ENCODE data around the gene GOLGA3.
A peak's percentile ranks its signal among the peaks of the same experiment; 100 is the strongest.
"Not testable (repeated sequence)": the region's sequence is repeated elsewhere in the genome, so short reads cannot be mapped to it uniquely, and the experiment has no call there.

Gene GOLGA3

DNA sequence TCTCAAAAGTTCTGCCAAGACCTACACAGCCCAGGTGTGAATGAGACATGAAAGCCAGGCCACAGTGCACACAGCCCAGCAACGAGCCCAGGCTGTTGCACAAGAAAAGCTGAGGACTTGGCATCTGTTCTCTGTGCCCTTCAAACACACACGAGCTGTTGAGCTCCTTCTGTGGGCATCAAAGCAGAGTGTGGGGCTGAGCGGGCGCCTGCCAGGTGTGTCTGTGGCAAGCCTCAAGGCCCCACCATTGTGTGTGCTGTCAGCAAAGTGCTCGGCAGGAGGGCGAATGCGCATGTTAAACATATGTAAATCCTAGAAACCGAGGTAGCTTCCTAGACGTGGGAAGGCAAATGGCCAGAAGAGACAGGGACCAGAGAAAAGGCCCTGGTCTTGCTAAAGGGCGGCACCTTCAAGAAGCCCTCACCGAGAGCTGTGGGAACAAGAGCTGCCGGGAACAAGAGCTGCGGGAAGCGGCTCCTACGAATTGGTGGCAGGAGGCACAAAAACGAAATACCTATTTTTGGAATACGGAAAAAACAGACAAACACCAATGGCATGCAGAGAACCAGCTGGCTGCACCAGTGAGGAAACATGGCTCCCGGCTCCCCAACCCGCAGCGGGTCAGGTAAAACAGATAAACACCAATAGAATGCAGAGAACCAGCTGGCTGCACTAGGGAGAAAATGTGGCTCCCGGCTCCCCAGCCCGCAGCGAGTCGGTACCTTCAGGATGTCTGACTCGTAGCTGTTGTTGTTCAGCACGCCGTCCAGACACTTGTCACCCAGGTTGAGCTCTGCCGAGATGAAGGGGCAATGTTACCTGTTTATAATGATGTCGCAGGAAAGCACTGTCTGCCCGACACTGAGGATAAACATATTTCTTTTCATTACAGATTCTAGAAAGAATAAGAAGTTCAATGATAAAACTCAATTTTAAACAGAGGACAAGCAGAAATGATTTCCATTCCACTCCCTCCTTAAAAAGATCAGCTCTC is 19.0 kb upstream of the GOLGA3 start:
- peak in 1 of 4 experiments; percentile 7 for DNase-seq

DNA sequence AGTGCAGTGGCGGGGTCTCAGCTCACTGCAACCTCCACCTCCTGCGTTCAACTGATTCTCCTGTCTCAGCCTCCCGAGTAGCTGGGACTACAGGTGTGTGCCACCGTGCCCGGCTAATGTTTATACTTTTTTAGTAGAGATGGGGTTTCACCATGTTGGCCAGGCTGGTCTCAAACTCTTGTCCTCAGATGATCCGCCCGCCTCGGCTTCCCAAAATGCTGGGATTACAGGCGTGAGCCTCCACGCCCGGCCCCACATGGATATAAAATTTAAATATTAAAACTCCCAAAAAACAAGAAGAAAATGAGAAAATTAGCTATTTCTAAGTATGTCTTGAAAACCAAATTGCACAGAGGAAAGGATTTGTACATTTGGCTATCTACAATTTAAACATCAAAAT is 16.0 kb upstream of the GOLGA3 start:
- not testable (repeated sequence) for DNase-seq

DNA sequence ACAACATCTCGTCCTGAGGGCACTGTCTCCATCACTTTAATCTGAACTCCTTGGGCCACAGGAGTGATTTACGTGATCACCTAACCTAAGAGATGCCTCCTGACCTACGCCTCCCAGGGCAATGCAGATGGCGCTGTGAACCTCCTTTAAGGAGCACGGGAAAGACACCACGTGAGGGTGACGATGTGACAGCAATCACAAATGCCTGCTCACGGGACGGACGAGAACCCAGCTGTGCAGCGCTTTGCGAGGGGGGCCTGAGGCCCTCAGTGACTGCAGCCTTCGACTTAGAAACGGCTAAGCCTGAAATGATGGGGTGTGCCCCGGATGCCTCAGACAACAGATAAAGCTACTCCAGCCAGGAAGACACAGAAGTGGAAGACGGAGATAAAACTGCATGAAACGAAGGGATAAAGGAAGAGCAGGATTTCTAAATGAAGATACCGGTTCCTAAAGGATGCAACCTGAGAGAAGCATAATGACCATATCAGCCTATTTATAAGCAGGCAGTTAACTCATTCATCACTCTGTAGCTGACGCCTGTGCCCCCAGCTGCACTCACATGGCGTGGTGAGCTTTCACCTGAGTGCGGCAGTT is 13.9 kb upstream of the GOLGA3 start:
- no peak for DNase-seq

DNA sequence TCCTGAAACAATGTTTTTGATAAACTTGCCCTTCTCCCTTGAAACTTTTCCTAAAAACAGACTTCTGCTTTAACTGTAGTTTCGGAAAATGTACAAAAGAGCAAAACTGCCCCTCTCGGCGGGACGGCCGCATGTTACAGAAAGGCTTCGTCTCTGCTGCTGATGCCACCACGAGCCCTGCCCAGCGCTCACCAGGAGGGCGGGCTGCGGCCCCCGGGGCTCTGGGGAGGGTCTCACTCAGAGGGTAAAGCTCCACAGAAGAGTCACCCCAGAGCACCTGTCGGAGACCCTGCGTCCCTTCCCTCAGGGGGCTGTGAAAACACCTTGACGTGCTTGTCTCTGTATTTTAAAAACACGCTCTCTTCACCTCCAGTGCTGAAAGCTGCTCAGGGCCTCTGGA is 12.5 kb upstream of the GOLGA3 start:
- DNase-seq, result no peak

DNA sequence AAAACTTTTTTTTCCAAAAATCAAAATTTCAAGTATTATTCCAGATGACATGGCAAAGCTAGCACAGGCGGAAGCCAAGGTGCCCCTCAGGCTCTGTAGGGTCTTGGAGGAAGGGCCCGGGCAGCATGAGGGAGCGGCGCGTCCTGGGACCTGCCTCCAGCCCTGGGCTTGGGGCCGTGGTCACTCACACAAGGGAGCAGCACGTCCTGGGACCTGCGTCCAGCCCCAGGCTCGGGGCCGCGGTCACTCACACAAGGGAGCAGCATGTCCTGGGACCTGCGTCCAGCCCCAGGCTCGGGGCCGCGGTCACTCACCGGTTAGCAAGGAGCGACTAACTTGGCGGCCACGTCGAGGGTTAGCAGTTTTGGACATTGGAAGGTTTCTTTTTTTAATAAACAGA is 11.9 kb upstream of the GOLGA3 start:
- DNase-seq, result no peak

DNA sequence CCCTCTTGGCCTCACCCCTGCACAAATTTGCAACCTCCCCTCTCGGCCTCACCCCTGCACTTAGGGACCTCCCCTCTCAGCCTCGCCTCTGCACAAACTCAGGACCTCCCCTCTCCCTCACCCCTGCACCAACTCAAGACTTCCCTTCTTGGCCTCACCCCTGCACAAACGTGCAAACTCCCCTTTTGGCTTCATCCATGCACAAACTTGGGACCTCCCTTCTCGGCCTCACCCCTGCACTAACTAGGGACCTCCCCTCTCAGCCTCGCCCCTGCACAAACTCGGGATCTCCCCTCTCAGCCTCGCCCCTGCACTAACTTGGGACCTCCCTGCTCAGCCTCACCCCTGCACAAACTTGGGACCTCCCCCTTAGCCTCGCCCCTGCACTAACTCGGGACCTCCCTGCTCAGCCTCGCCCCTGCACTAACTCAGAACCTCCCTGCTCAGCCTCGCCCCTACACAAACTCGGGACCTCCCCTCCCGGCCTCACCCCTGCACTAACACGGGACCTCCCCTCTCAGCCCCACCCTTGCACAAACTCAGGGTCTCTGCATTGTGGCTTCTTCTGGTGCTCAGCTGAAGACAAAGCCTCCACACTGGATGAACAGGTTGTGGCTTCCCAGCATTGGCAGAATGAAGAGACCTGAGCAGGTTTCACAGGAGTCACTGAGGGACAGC is 11.0 kb upstream of the GOLGA3 start:
- no peak for DNase-seq

DNA sequence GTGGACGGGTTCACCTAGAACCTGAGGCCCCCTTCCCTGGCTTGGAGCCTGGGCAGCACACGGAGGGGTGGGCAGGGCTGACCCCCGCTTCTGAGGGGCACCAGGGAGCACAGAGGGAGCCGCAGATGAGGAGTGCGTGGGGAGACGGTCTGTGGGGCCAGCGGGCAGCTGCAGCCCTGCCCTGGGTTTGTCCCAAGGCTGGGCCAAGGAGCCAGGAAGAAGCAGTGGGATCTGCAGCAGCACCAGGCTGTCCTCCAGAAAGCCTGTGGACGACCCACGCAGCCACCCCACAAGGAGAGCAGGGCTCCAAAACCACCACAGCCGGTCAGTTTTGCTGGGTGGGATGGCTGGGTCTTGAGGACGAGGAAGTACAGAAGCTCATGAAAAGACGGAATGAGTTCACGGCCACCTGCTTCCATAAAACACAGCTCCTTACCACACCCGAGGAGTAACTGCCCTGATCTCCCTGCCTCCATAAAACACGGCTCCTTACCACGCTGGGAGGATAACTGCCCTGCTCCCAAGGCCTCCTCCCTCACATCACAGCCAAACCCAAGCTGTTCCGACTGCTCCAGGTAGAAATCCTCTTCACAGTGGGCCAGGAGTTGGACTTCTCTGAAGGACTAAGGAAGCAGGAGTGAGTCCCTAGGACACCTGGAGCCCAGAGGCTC is 9.9 kb upstream of the GOLGA3 start:
- no peak for DNase-seq

DNA sequence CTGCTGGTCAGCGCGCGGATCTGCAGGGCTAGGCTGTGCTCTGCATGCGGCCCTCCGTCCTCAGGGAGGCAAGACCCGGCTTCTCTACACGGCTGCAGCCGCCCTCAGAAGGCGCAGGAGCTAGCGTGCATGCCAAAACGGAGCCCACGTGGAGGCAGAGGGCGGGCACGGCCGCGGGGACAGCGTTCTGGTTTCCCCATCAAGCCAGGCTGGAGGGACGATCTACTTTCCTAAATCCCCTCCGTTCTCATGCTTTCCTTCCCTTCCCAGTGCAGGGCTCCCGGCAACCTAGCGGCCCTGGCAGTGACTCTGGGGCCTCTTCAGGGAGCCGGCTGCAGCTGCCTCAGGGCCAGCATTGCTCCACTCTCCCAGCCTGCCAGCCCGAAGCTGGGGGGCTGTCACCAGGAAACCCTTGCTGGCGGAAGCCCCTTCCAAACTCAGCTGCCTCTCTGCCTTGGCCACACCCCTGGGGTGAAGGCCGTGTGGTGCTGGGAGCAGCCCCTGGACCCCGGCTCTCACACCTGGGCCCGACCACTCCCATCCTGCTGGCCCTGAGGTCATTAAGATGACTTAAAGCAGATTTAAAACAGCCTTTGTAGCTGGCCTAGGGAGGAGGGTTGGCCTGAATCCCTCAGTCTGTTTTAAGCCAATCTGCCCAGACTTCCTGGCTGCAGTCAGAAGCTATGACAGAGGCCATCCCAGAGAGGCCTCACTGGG is 9.2 kb upstream of the GOLGA3 start:
- DNase-seq, result no peak

DNA sequence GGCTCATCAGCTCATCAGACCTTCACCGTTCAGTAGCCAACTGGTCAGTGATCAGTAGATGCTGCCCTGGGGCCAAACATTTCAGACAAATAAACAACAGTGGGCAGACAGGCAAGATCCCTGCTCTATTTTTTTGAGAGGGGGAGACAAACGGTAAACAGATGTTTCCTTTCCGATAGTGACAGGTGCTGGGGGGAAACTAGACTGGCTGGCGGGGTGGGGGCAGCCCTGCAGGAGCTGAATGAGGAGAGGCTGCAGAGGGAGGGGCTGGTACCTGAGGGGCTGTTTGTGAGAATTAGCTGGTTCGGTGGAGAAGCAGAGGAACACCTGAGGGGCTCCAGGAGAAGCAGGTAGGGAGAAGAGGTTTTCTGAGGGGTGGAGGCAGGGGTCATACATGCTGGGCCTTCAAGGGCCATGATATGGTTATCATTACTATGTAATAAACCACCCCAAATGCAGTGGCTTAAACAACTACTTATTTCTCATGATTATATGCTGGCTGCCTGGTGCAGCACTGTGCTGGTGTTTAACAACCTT is 8.2 kb upstream of the GOLGA3 start:
- DNase-seq, result no peak

DNA sequence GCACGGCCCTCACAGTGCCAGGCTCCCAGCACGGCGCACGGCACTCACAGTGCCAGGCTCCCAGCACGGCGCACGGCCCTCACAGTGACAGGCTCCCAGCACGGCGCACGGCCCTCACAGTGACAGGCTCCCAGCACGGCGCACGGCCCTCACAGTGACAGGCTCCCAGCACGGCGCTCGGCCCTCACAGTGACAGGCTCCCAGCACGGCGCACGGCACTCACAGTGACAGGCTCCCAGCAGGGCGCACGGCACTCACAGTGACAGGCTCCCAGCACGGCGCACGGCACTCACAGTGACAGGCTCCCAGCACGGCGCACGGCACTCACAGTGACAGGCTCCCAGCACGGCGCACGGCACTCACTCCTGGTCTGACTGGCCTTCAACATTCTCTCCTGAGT is 7.6 kb upstream of the GOLGA3 start:
- DNase-seq, result peak in 1 of 4 experiments; percentile 10

DNA sequence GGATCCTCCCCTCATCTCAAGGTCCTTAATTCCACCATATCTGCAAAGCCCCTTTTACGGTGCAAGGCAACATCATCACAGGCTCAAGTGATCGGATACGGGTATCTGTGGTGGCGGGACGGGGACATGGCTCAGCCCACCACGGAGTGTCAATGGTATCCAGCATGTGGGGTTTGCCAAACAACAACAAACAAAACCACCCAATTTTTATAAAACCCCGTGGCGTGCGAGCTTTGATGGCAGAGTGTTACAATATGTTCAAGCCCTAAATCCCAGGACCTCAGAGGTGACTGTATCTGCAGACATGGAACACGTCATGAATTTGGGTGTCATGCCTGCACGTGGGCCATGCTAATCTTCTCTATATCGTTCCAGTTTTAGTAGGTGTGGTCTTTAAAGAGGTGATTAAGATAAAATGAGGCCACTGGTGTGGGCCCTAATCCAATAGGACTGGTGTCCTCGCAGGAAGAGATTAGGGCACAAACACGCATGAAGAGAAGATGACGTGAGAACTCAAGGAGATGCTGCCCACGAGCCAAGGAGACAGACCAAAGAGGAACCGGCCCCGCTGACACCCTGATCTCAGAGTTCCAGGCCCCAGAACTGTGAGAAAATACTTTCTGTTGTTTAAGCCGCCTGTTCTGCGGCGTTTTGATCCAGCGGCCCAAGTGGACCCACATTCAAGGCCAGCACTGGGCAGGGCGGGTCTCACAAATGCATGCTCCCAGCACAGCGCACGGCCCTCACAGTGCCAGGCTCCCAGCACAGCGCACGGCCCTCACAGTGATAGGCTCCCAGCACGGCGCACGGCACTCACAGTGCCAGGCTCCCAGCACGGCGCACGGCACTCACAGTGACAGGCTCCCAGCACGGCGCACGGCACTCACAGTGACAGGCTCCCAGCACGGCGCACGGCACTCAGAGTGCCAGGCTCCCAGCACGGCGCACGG is 6.7 kb upstream of the GOLGA3 start:
- DNase-seq, result no peak

DNA sequence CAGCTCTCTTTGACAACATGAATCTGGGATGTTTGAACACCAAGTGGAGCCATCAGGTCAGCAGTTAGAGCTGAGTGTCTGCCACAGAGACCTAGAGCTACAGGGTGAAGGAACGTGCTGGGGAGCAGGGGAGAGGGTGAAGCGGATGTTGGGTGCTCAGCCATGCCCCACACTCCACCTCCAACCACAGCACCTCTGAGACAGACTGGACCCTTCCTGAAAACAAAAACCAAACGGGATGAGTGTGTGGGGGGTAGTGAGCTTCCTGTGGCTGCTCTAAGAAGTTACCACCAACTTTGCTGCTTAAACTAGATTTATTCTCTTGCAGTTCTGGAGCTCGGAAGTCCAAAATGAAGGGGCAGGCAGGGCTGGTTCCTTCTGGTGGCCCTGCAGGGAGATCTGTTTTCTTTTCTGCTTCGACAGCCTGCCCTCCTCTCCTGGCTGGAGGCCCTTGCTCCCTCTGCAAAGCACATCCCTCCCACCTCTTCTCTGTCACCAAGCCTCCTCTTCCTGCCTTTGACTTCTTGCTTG is 5.6 kb upstream of the GOLGA3 start:
- DNase-seq, result no peak

DNA sequence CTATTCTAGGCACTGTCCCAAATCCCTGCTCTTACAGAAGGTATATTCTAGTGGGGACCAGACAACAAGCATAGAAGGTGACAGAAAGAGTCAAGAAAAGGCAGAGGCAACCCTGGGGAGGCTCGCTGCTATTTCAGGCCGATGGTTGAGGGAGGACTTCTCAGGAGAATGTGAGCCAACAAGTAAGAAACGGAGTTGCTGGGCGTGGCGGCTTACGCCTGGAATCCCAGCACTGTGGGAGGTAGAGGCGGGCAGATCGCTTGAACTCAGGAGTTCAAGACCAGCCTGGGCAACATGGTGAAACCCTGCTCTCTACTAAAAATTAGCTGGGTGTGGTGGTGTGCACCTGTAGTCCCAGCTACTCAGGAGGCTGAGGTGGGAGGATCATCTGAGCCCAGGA is 4.7 kb upstream of the GOLGA3 start:
- DNase-seq, result no peak

DNA sequence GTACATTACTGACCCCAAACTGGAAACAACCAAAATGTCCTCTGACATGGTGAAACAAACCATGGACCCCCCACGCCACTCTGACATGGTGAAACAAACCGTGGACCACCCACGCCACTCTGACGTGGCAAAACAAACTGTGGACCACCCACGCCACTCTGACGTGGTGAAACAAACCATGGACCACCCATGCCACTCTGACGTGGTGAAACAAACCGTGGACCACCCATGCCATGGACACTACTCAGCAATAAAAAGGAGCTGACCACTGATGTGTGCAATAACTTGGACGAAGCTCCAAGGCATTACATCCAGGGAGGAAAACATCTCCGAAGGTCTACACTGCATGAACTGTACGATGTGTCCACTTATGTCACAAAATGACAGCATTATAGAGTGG is 3.1 kb upstream of the GOLGA3 start:
- DNase-seq, result no peak

DNA sequence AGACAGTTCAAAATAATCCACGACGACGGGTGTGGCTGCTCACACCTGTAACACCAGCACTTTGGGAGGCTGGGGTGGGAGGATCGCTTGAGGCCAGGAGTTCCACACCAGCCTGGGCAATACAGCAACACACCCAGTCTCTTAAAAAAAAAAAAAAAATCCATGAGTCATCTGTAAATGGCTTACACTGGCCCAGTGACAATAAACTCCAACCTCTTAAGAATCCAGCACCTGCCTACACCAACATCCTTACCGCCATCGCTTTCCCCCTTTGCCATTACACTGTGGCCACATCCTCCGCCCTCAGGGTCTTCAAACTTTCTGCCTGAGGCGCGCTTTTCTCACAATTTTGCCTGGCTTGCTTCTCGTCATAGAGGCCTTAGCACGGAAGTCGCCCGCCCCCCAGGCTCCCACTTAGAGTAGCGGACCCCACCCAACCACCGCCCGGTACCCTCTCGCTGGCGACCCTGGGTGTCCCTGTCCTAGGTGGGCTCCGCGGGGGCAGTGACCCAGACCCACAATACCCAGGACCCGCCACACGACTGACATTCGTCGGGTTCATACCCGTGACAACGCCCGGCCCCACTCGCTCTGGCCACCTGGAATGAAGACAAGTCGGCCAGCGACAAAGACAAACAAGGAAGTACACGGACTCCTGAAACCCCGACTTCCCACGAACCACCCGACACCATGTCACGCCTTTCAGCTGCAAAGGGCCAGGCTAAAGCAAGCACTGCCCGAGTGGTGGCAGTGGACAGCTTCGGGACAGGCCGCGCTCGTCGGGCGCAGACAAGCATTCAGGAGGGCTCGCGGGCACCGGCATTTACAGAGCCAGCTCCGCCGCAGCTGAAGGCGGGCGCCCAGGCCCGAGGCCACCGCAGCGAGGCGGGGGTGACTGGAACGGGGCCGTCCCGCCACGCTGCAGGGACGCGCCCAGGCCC is 636 bp downstream of the GOLGA3 start:
- DNase-seq, result no peak

DNA sequence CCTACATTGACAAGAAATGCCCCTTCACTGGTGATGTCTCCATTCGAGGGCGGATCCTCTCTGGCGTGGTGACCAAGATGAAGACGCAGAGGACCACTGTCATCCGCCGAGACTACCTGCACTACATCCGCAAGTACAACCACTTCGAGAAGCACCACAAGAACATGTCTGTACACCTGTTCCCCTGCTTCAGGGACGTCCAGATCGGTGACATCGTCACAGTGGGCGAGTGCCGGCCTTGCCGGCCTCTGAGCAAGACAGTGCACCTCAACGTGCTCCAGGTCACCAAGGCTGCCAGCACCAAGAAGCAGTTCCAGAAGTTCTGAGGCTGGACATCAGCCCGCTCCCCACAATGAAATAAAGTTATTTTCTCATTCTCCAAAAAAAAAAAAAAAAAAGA is 2.8 kb downstream of the GOLGA3 start:
- no peak for DNase-seq

DNA sequence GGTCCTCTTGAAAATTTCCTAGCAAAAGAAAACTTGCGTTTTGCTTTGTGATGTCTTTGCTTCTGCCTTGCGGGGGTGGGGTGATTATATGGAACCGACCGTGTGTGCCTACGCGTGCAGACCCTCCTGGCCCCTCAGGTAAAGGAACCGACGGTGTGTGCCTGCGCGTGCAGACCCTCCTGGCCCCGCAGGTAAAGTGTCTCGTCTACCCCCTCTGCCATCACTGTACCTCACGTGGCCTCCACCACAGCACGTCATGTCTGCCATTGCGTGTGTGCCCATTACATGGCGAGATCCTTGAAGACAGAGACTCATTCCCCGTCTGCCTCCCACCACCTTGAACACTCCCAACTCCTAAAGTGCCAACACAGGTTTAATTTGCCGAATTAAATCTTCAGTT is 3.6 kb downstream of the GOLGA3 start:
- DNase-seq, result no peak

DNA sequence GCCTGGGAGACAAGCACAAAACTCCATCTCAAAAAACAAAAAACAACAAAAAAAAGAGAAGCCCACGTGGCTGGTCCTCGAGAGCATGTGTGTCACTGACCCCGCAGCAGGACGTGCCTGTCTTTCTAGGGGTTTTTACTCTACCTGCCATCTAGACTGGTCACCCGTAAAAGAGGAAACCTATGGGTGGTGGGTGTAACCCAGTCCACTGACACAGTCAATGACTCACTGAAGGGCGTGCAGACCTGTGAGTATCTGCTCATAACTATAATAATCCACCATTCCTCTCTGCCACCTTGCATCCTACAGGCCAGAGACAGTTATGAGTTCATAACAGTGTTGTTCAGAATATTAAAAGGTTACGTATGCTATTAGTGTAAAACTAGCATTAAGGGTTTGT is 4.6 kb downstream of the GOLGA3 start:
- DNase-seq, result no peak

DNA sequence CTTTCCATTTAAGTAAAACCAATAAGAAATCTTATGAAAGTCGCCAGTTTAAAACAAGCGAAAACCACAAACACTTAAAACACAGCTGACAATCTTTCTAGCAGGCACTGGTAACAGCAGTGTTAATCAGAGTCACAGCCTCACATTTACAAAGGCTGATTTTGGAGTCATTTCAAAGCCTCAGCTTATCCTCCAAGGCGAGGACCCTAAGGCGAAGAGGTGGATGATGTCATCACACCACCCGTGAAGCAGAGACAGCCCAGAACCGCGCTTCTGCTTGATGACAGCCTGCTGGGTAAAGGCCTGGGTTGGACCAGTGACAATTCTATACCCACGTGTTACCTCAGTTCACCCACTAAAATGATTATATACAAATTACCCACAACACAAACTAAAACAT is 10.1 kb downstream of the GOLGA3 start:
- DNase-seq, result no peak

DNA sequence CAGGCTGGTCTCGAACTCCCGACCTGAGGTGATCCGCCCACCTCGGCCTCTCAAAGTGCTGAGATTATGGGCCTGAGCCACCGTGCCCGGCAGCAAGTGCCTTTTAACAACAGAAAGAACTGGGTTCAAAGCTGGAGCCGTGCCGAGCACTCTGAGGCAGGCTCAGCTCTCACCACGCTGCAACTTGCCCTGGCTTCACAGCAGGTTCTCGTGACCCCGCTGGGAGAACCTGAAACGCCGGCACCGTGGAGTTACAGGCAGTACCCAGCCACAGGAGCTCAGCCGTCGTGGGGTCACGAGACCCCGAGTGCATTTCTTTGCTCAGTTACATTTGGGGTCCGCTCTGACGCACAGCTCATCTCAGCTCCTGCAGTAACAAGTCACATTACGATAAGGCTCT is 14.4 kb downstream of the GOLGA3 start:
- DNase-seq, result no peak
